Gastroesophageal sphincter (tissue), 4 donors: Measurements from ENCODE around the gene TOP1. TPM values are rescaled to one million over a fixed set of nuclear protein-coding genes. Genes with fewer than 3 reads are reported as not detected.
A peak's percentile ranks its signal among the peaks of the same experiment; 100 is the strongest.
"Not testable (repeated sequence)": the region's sequence is repeated elsewhere in the genome, so short reads cannot be mapped to it uniquely, and the experiment has no call there.

Source experiments
- ATAC-seq: fragments of 150-250 bp; one replicate; pipeline ENCODE4 v1.9.1; 2016; ENCODE audit warnings: mild to moderate bottlenecking, moderate library complexity
- H3K27ac ChIP-seq, 4 donors: fragments of 200-600 bp; sonication (generic) in 3 of 4; 1 replicate in 3 of 4; 2 replicates in 1 of 4; pipeline ENCODE4 v1.5.1; 2016 to 2019
- H3K27me3 ChIP-seq: fragments of 200-600 bp; sonication (generic); one replicate; pipeline ENCODE4 v1.5.1; 2019
- H3K36me3 ChIP-seq, 2 donors: fragments of 200-600 bp; sonication (generic); one replicate each; pipeline ENCODE4 v1.5.1; 2019; ENCODE audit warnings: control low read depth in 1 of 2
- H3K4me1 ChIP-seq, 3 donors: fragments of 200-600 bp; sonication (generic); 1 replicate in 2 of 3; 2 replicates in 1 of 3; pipeline ENCODE4 v1.5.1; 2016 to 2019; ENCODE audit warnings: control low read depth in 2 of 3
- H3K4me3 ChIP-seq, 2 donors: fragments of 200-600 bp; sonication (generic); one replicate each; pipeline ENCODE4 v1.5.1; 2019; ENCODE audit warnings: mild to moderate bottlenecking in 1 of 2, moderate library complexity in 1 of 2
- H3K9me3 ChIP-seq, 3 donors: fragments of 200-600 bp; sonication (generic); one replicate each; pipeline ENCODE4 v1.5.1; 2017 to 2019; ENCODE audit warnings: control low read depth in 2 of 3
- EP300 ChIP-seq: sonication (generic); formaldehyde crosslinking; IDR thresholded peaks from one replicate; pipeline ENCODE4 v1.6.1; 2017; ENCODE audit warnings: antibody characterized with exemption, mild to moderate bottlenecking
- POLR2A ChIP-seq, 2 donors: fragments of 450-650 bp; IDR thresholded peaks; one replicate each; pipeline ENCODE4 v1.6.1; 2017; ENCODE audit warnings: antibody characterized with exemption in 2 of 2, mild to moderate bottlenecking in 2 of 2, moderate library complexity in 1 of 2
- POLR2AphosphoS5 ChIP-seq: sonication (generic); formaldehyde crosslinking; IDR thresholded peaks from one replicate; pipeline ENCODE4 v1.6.1; 2017; ENCODE audit warnings: antibody characterized with exemption
- WGBS, 2 donors: methylation state at CpG; one replicate each; pipeline ENCODE4 v1.1.5; 2018; ENCODE audit warnings: low coverage in 1 of 2; 5-methylcytosine and 5-hydroxymethylcytosine counted together
- total RNA-seq, 4 donors: library from RNA; depleted of rRNA; stranded (reverse); fragments of >200 nt; gene quantifications; one replicate each; pipeline ENCODE4 v1.1.0, GENCODE V29; 2016
- TF ChIP-seq, protein P1 (sequence below), 4 experiments: fragments of 200-600 bp in 2 of 4; fragments of 450-650 bp in 2 of 4; sonication (generic) in 1 of 4; IDR thresholded peaks; one replicate each; pipeline ENCODE4 v1.5.1; 2017 to 2019; ENCODE audit warnings: antibody characterized with exemption in 4 of 4, mild to moderate bottlenecking in 2 of 4, moderate library complexity in 2 of 4

TOP1 gene
- total RNA-seq, 4 donors from 2014 or later = 22.0 to 31.6 (median 28.8) TPM

DNA sequence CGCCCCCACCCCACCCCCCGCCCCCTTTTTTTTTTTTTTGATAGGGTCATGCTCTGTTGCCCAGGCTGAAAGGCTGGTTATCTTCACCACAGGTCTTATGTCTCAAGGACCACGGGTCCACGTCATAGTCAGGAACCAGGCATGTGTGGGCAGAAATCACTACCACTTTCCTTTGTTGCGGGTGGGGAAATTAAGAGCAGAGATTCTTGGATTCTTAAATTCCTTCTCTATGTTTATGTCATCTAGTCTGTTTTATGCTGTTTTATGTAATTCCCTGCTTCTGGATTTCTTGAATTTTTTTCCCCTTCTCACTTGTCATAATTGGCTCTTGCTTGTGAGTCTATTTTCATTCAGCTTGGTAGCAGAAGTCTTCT is 82.9 kb downstream of the TOP1 start:
- H3K27ac ChIP-seq = no peak overlapping the region
- no peaks in the 10 kb centered on the region for H3K4me1 ChIP-seq
- WGBS, 2 donors = 89% methylated on average over 3 of the region's 5 CpGs; no CpG with 5 or more reads in 1 of the 2 donors
- no peak for ATAC-seq
- peaks cover 20 to 88% of the 10 kb centered on the region in 2 donors for H3K36me3 ChIP-seq
- no peaks in the 10 kb centered on the region for H3K27me3 ChIP-seq
- TF ChIP-seq, protein P1, sequence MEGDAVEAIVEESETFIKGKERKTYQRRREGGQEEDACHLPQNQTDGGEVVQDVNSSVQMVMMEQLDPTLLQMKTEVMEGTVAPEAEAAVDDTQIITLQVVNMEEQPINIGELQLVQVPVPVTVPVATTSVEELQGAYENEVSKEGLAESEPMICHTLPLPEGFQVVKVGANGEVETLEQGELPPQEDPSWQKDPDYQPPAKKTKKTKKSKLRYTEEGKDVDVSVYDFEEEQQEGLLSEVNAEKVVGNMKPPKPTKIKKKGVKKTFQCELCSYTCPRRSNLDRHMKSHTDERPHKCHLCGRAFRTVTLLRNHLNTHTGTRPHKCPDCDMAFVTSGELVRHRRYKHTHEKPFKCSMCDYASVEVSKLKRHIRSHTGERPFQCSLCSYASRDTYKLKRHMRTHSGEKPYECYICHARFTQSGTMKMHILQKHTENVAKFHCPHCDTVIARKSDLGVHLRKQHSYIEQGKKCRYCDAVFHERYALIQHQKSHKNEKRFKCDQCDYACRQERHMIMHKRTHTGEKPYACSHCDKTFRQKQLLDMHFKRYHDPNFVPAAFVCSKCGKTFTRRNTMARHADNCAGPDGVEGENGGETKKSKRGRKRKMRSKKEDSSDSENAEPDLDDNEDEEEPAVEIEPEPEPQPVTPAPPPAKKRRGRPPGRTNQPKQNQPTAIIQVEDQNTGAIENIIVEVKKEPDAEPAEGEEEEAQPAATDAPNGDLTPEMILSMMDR (IDR thresholded peaks at IDR 0.05) = no peak
- TF ChIP-seq EP300 (no peak), POLR2A (IDR thresholded peaks at IDR 0.05) (no peak), POLR2AphosphoS5 (no peak)
- no peak overlapping the region for H3K4me3 ChIP-seq
- no peaks in the 10 kb centered on the region for H3K9me3 ChIP-seq

DNA sequence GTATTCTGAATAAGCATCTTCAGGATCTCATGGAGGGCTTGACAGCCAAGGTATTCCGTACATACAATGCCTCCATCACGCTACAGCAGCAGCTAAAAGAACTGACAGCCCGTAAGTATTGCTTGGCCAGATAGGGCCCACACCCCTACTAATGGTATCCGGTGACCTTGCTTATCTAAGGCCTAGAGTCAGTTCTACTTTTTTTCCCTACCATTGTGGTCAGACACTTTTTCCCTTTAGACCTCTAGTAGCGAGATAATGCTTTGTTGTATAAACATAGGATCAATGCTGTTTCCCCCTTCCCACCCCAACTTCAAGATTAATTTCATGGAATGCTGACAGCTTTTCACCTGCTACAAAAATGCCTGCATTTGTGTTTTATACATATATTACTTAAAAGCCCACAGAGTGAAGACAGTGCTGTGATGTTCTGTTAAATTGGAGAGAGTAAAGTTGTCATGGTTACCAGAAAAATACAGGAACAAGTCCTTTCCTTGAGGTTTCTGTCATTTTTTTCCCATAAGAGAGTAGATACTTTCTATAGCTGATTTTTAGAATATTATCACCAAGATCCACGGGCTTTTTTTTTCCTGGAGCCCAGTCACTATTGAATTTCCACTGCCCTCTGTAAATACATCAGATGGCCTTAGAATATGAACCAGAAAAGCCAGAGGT is 87.8 kb downstream of the TOP1 start:
- Histone ChIP-seq H3K4me3 (no peak overlapping the region), H3K4me1 (peaks cover 0 to 4% (median 0%) of the 10 kb centered on the region in 3 donors), H3K9me3 (no peaks in the 10 kb centered on the region), H3K27ac (no peak overlapping the region), H3K36me3 (peaks cover 22 to 99% of the 10 kb centered on the region in 2 donors), H3K27me3 (no peaks in the 10 kb centered on the region)
- WGBS, 2 donors = 77 to 83% methylated on average over 5 to 6 of the region's 6 CpGs
- TF ChIP-seq, protein P1 (IDR thresholded peaks at IDR 0.05) = no peak
- no peak for TF ChIP-seq EP300
- no peak for TF ChIP-seq POLR2AphosphoS5
- TF ChIP-seq POLR2A (IDR thresholded peaks at IDR 0.05) = no peak
- no peak for ATAC-seq

DNA sequence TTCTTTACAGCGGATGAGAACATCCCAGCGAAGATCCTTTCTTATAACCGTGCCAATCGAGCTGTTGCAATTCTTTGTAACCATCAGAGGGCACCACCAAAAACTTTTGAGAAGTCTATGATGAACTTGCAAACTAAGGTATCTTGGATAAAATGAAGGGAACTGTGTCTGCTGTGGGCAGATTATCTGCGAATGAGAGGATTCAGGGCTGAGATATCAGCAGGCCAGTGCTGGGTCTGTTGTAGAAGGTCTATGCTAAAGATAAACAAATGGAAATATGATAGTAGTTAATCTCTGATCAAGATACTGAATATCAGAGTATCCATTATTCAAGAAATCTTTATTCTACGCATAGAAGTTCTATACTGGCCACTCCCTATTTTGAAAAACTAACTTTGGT is 89.5 kb downstream of the TOP1 start:
- H3K36me3 ChIP-seq = peaks cover 29 to 100% of the 10 kb centered on the region in 2 donors

DNA sequence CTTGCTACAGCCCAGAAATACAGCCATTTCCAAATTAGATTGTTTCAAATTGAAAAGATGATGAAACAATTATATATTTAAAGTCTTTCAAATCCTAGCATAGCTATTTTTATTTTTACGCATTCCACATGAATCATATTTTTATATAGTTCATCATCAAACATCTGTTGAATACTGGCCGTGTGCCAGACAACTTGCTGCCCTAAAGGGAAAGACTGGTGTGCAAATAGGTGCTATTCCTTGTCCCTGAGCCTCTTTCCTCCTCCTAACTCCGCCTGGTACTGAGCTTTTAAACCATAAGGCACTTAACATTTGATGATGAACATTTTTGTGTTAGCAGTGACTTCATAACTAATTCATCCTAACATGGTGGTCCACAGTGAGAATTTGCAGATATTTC is 90.0 kb downstream of the TOP1 start:
- H3K4me1 ChIP-seq = peaks cover 0 to 4% (median 0%) of the 10 kb centered on the region in 3 donors
- no peaks in the 10 kb centered on the region for H3K27me3 ChIP-seq
- WGBS, 2 donors = 43 to 58% methylated on average over 2 to 3 of the region's 3 CpGs
- no peak overlapping the region for H3K27ac ChIP-seq
- no peak for ATAC-seq
- peaks cover 29 to 100% of the 10 kb centered on the region in 2 donors for H3K36me3 ChIP-seq
- TF ChIP-seq, protein P1 (IDR thresholded peaks at IDR 0.05) = no peak
- no peak for TF ChIP-seq EP300
- TF ChIP-seq POLR2A (IDR thresholded peaks at IDR 0.05) = no peak
- no peak for TF ChIP-seq POLR2AphosphoS5
- no peak overlapping the region for H3K4me3 ChIP-seq
- H3K9me3 ChIP-seq = no peaks in the 10 kb centered on the region

More for the DNA sequence above, 89.5 kb downstream of the TOP1 start:
- H3K9me3 ChIP-seq, ATAC-seq, H3K27me3 ChIP-seq, H3K4me1 ChIP-seq, H3K27ac ChIP-seq, H3K4me3 ChIP-seq: not testable (repeated sequence)
- WGBS, 2 donors = 59 to 91% methylated on average over 2 to 6 of the region's 6 CpGs
- TF ChIP-seq, protein P1 (IDR thresholded peaks at IDR 0.05) = peak in 2 of 4 experiments; percentile 6 to 14
